OCI-LY7 (cell line): ENCODE measurements around the gene ZBTB40.

Experiments used
- CTCF ChIP-seq: fragments of 200-600 bp; sonication (generic); conservative IDR thresholded peaks from 2 replicates; pipeline ENCODE4 v1.5.1; 2014; ENCODE audit warnings: mild to moderate bottlenecking, antibody characterized with exemption, low read length, moderate library complexity, mixed read lengths
- EZH2phosphoT487 ChIP-seq: fragments of 200-600 bp; sonication (generic); IDR thresholded peaks from 2 replicates; pipeline ENCODE4 v1.6.1; 2018; ENCODE audit warnings: low read depth, borderline replicate concordance, mild to moderate bottlenecking, mixed run types, antibody characterized with exemption, low read length, moderate library complexity, mixed read lengths

- TF ChIP-seq CTCF (no peak), EZH2phosphoT487 (no peak)
Measured at GRCh38 chr1:22530715-22531114, 79.1 kb downstream of the ZBTB40 start.
